GM10266 (cell line): ENCODE results near the gene TTC21A.

Experiments
- DNase-seq: peaks from one replicate; pipeline ENCODE4 v3.0.0; 2012; ENCODE audit errors: extremely low spot score
- CTCF ChIP-seq: IDR thresholded peaks from 2 replicates; pipeline ENCODE4 v1.5.1; 2012; ENCODE audit warnings: mild to moderate bottlenecking, low read depth; ENCODE audit not compliant: control insufficient read depth, insufficient read depth; ENCODE audit errors: missing control alignments

Gene TTC21A

GRCh38 chr3:39181408-39182335 lies 74.2 kb downstream of the TTC21A start:
- no peak for DNase-seq

GRCh38 chr3:39183211-39184080 lies 76.0 kb downstream of the TTC21A start:
- no peak for TF ChIP-seq CTCF
- DNase-seq: no peak

More at GRCh38 chr3:39181408-39182335, 74.2 kb downstream of the TTC21A start:
- TF ChIP-seq CTCF: no peak

- DNase-seq: no peak
- TF ChIP-seq CTCF: no peak
Observed at GRCh38 chr3:39184081-39184967, 76.8 kb downstream of the TTC21A start.

- DNase-seq: no peak
- TF ChIP-seq CTCF: no peak
Observed at GRCh38 chr3:39184968-39185285, 77.4 kb downstream of the TTC21A start.

- TF ChIP-seq CTCF: no peak
- DNase-seq: no peak
Observed at GRCh38 chr3:39185326-39185958, 78.0 kb downstream of the TTC21A start.

- DNase-seq: no peak
- TF ChIP-seq CTCF: no peak
Observed at GRCh38 chr3:39185959-39186691, 78.6 kb downstream of the TTC21A start.
